HG03064 (cell line): Measurements from ENCODE around the gene ADAMTS13.

Source experiments
- ATAC-seq: cut with Tn5 transposase; IDR thresholded peaks from one replicate; pipeline ENCODE4 v1.9.1; 2021; ENCODE audit warnings: low read depth; ENCODE audit not compliant: unreplicated experiment

The ADAMTS13 gene

GRCh38 chr9:133423216-133423615 lies 1.0 kb downstream of the ADAMTS13 start:
- ATAC-seq = no peak

- no peak for ATAC-seq
Measured at GRCh38 chr9:133424187-133424586, 2.0 kb downstream of the ADAMTS13 start.

GRCh38 chr9:133425049-133425632 lies 3.0 kb downstream of the ADAMTS13 start:
- no peak for ATAC-seq

GRCh38 chr9:133426011-133426410 lies 3.8 kb downstream of the ADAMTS13 start:
- ATAC-seq = no peak

- ATAC-seq = no peak
Measured at GRCh38 chr9:133427658-133428348, 5.6 kb downstream of the ADAMTS13 start.

- ATAC-seq = no peak
Measured at GRCh38 chr9:133428617-133429101, 6.5 kb downstream of the ADAMTS13 start.

- no peak for ATAC-seq
Measured at GRCh38 chr9:133429214-133429613, 7.0 kb downstream of the ADAMTS13 start.

GRCh38 chr9:133429641-133430161 lies 7.5 kb downstream of the ADAMTS13 start:
- ATAC-seq = no peak

GRCh38 chr9:133430244-133430643 lies 8.1 kb downstream of the ADAMTS13 start:
- ATAC-seq = no peak

GRCh38 chr9:133433351-133433843 lies 11.2 kb downstream of the ADAMTS13 start:
- ATAC-seq = no peak

- no peak for ATAC-seq
Measured at GRCh38 chr9:133436681-133437080, 14.5 kb downstream of the ADAMTS13 start.

- no peak for ATAC-seq
Measured at GRCh38 chr9:133437753-133438531, 15.8 kb downstream of the ADAMTS13 start.

- ATAC-seq = no peak
Measured at GRCh38 chr9:133439337-133439736, 17.2 kb downstream of the ADAMTS13 start.

- ATAC-seq = no peak
Measured at GRCh38 chr9:133440874-133441273, 18.7 kb downstream of the ADAMTS13 start.

- ATAC-seq = no peak
Measured at GRCh38 chr9:133441571-133441970, 19.4 kb downstream of the ADAMTS13 start.

- ATAC-seq = no peak
Measured at GRCh38 chr9:133443248-133443647, 21.1 kb downstream of the ADAMTS13 start.

GRCh38 chr9:133443982-133444381 lies 21.8 kb downstream of the ADAMTS13 start:
- ATAC-seq = no peak

GRCh38 chr9:133445293-133445969 lies 23.3 kb downstream of the ADAMTS13 start:
- no peak for ATAC-seq

- ATAC-seq = no peak
Measured at GRCh38 chr9:133448487-133448972, 26.4 kb downstream of the ADAMTS13 start.

- ATAC-seq = no peak
Measured at GRCh38 chr9:133449760-133450159, 27.6 kb downstream of the ADAMTS13 start.
